Measurements from ENCODE around the gene PALLD.
"Not testable (repeated sequence)": the region's sequence is repeated elsewhere in the genome, so short reads cannot be mapped to it uniquely, and the experiment has no call there.

The PALLD gene

GRCh38 chr4:168908093-168908492, 411.2 kb downstream of the PALLD start:
- no peak for DNase-seq (ENCODE audit: low spot score)

GRCh38 chr4:168908851-168909273, 412.0 kb downstream of the PALLD start:
- DNase-seq (ENCODE audit: low spot score) = no peak

- DNase-seq (ENCODE audit: low spot score) = no peak
Observed at GRCh38 chr4:168914095-168914494, 417.2 kb downstream of the PALLD start.

GRCh38 chr4:168917138-168917779, 420.4 kb downstream of the PALLD start:
- DNase-seq (ENCODE audit: low spot score) = peak; percentile 39

GRCh38 chr4:168919706-168920324, 423.0 kb downstream of the PALLD start:
- DNase-seq (ENCODE audit: low spot score) = no peak

- no peak for DNase-seq (ENCODE audit: low spot score)
Observed at GRCh38 chr4:168920441-168921065, 423.7 kb downstream of the PALLD start.

GRCh38 chr4:168923526-168924194, 426.8 kb downstream of the PALLD start:
- peak; percentile 60 for DNase-seq (ENCODE audit: low spot score)

- DNase-seq (ENCODE audit: low spot score) = no peak
Observed at GRCh38 chr4:168924667-168925066, 427.8 kb downstream of the PALLD start.

- no peak for DNase-seq (ENCODE audit: low spot score)
Observed at GRCh38 chr4:168925789-168926490, 429.1 kb downstream of the PALLD start.

GRCh38 chr4:168928346-168928745, 431.5 kb downstream of the PALLD start:
- DNase-seq (ENCODE audit: low spot score) = no peak

GRCh38 chr4:168928875-168929274, 432.0 kb downstream of the PALLD start:
- no peak for DNase-seq (ENCODE audit: low spot score)

GRCh38 chr4:168930413-168931196, 433.8 kb downstream of the PALLD start:
- no peak for DNase-seq (ENCODE audit: low spot score)

GRCh38 chr4:168931215-168931650, 434.4 kb downstream of the PALLD start:
- no peak for DNase-seq (ENCODE audit: low spot score)

- no peak for DNase-seq (ENCODE audit: low spot score)
Observed at GRCh38 chr4:168932138-168932537, 435.3 kb downstream of the PALLD start.

GRCh38 chr4:168933423-168933822, 436.6 kb downstream of the PALLD start:
- no peak for DNase-seq (ENCODE audit: low spot score)

- not testable (repeated sequence) for DNase-seq (ENCODE audit: low spot score)
Observed at GRCh38 chr4:168937473-168937872, 440.6 kb downstream of the PALLD start.

- no peak for DNase-seq (ENCODE audit: low spot score)
Observed at GRCh38 chr4:168942985-168943384, 446.1 kb downstream of the PALLD start.

GRCh38 chr4:168945291-168945690, 448.4 kb downstream of the PALLD start:
- no peak for DNase-seq (ENCODE audit: low spot score)

GRCh38 chr4:168952821-168953246, 456.0 kb downstream of the PALLD start:
- not testable (repeated sequence) for DNase-seq (ENCODE audit: low spot score)

- DNase-seq (ENCODE audit: low spot score) = no peak
Observed at GRCh38 chr4:168955674-168956073, 458.8 kb downstream of the PALLD start.

- DNase-seq (ENCODE audit: low spot score) = no peak
Observed at GRCh38 chr4:168960716-168961115, 463.9 kb downstream of the PALLD start.

Measured in HuH-7 (cell line).